H9 (cell line): ENCODE data around the gene OGFOD3. TPM values are rescaled to one million over a fixed set of nuclear protein-coding genes. Genes with fewer than 3 reads are reported as not detected.

Experiments
- DNase-seq: peaks from one replicate; pipeline ENCODE4 v3.0.0-alpha.2; 2017
- H2AFZ ChIP-seq: one replicate; pipeline ENCODE4 v1.6.1; 2013; ENCODE audit warnings: mild to moderate bottlenecking, low read length, control low read depth, moderate library complexity
- H2AK5ac ChIP-seq: 2 replicates; pipeline ENCODE4 v1.6.1; 2013; ENCODE audit warnings: low read length, control low read depth, mixed read lengths; ENCODE audit not compliant: insufficient read length
- H2BK120ac ChIP-seq: one replicate; pipeline ENCODE4 v1.6.1; 2013; ENCODE audit warnings: low read depth, mild to moderate bottlenecking, low read length, control low read depth, inconsistent platforms; ENCODE audit not compliant: poor library complexity, severe bottlenecking
- H2BK12ac ChIP-seq: 2 replicates; pipeline ENCODE4 v1.6.1; 2013; ENCODE audit warnings: low read length, control low read depth, mixed read lengths, low read depth; ENCODE audit not compliant: insufficient read length
- H2BK15ac ChIP-seq: 2 replicates; pipeline ENCODE4 v1.6.1; 2013; ENCODE audit warnings: low read depth, low read length, control low read depth
- H2BK20ac ChIP-seq: one replicate; pipeline ENCODE4 v1.6.1; 2013; ENCODE audit warnings: low read depth, mild to moderate bottlenecking, low read length, control low read depth, inconsistent platforms; ENCODE audit not compliant: poor library complexity, severe bottlenecking
- H2BK5ac ChIP-seq: 2 replicates; pipeline ENCODE4 v1.6.1; 2013; ENCODE audit warnings: low read length, control low read depth, mixed read lengths; ENCODE audit not compliant: insufficient read length
- H3K14ac ChIP-seq: 2 replicates; pipeline ENCODE4 v1.6.1; 2013; ENCODE audit warnings: low read length, control low read depth; ENCODE audit not compliant: insufficient read depth
- H3K18ac ChIP-seq: 2 replicates; pipeline ENCODE4 v1.6.1; 2013; ENCODE audit warnings: low read depth, mild to moderate bottlenecking, mixed read lengths, low read length, control low read depth; ENCODE audit not compliant: insufficient read length
- H3K23ac ChIP-seq: 2 replicates; pipeline ENCODE4 v1.6.1; 2013; ENCODE audit warnings: low read length, control low read depth, mixed read lengths, low read depth; ENCODE audit not compliant: insufficient read length
- H3K23me2 ChIP-seq: 2 replicates; pipeline ENCODE4 v1.6.1; 2013; ENCODE audit warnings: low read depth, mild to moderate bottlenecking, mixed read lengths, low read length, control low read depth; ENCODE audit not compliant: insufficient read length, poor library complexity, severe bottlenecking
- H3K27ac ChIP-seq: 2 replicates; pipeline ENCODE4 v1.5.1; 2013; ENCODE audit warnings: low read length, control low read depth, mixed read lengths, low read depth; ENCODE audit not compliant: insufficient read length
- H3K27me3 ChIP-seq: 2 replicates; pipeline ENCODE4 v1.6.1; 2013; ENCODE audit warnings: low read length, control low read depth, inconsistent platforms; ENCODE audit not compliant: insufficient read depth
- H3K4ac ChIP-seq: 2 replicates; pipeline ENCODE4 v1.6.1; 2013; ENCODE audit warnings: low read depth, mild to moderate bottlenecking, control low read depth, inconsistent platforms, low read length, moderate library complexity
- H3K4me1 ChIP-seq: 2 replicates; pipeline ENCODE4 v1.6.1; 2013; ENCODE audit warnings: low read length, control low read depth, inconsistent platforms; ENCODE audit not compliant: insufficient read depth
- H3K4me2 ChIP-seq: 2 replicates; pipeline ENCODE4 v1.6.1; 2013; ENCODE audit warnings: low read length, control low read depth, mixed read lengths; ENCODE audit not compliant: insufficient read length, insufficient read depth
- H3K56ac ChIP-seq: 2 replicates; pipeline ENCODE4 v1.6.1; 2013; ENCODE audit warnings: low read depth, mild to moderate bottlenecking, mixed read lengths, low read length, control low read depth; ENCODE audit not compliant: insufficient read length
- H3K79me1 ChIP-seq: 2 replicates; pipeline ENCODE4 v1.6.1; 2013; ENCODE audit warnings: low read depth, mild to moderate bottlenecking, moderate library complexity, low read length, control low read depth, inconsistent platforms; ENCODE audit not compliant: insufficient read depth, poor library complexity, severe bottlenecking
- H3K79me2 ChIP-seq: 2 replicates; pipeline ENCODE4 v1.6.1; 2013; ENCODE audit warnings: low read length, control low read depth, inconsistent platforms; ENCODE audit not compliant: insufficient read depth
- H3K9ac ChIP-seq: 2 replicates; pipeline ENCODE4 v1.6.1; 2013; ENCODE audit warnings: low read length, control low read depth, mixed read lengths; ENCODE audit not compliant: insufficient read length; ENCODE audit errors: extremely low read depth
- H3K9me3 ChIP-seq: one replicate; pipeline ENCODE4 v1.6.1; 2013; ENCODE audit warnings: low read depth, low read length, inconsistent platforms; ENCODE audit not compliant: control insufficient read depth
- H3T11ph ChIP-seq: one replicate; pipeline ENCODE4 v1.6.1; 2013; ENCODE audit warnings: mild to moderate bottlenecking, low read length, control low read depth, inconsistent platforms
- H4K20me1 ChIP-seq: one replicate; pipeline ENCODE4 v1.6.1; 2013; ENCODE audit not compliant: control insufficient read depth, insufficient read length, insufficient read depth
- H4K5ac ChIP-seq: 2 replicates; pipeline ENCODE4 v1.6.1; 2013; ENCODE audit warnings: low read depth, mild to moderate bottlenecking, mixed read lengths, low read length, control low read depth; ENCODE audit not compliant: insufficient read length
- H4K8ac ChIP-seq: replicated peaks from 2 replicates; pipeline ENCODE4 v1.6.1; 2013; ENCODE audit warnings: low read length, control low read depth, mixed read lengths, low read depth; ENCODE audit not compliant: insufficient read length
- H4K91ac ChIP-seq: 2 replicates; pipeline ENCODE4 v1.6.1; 2013; ENCODE audit warnings: low read depth, mild to moderate bottlenecking, moderate library complexity, mixed read lengths, low read length, control low read depth; ENCODE audit not compliant: insufficient read length
- H3K27ac Mint-ChIP-seq, 3 experiments: 2 replicates in 2 of 3; 3 replicates in 1 of 3; pipeline ENCODE4 v1.8.0; 2020 to 2021; ENCODE audit warnings: mixed read lengths in 3 of 3, mild to moderate bottlenecking in 1 of 3, moderate library complexity in 1 of 3
- H3K27me3 Mint-ChIP-seq: 2 replicates; pipeline ENCODE4 v1.8.0; 2021; ENCODE audit warnings: low read depth, mild to moderate bottlenecking, moderate library complexity, mixed read lengths
- H3K36me3 Mint-ChIP-seq, 3 experiments: 2 replicates in 2 of 3; 3 replicates in 1 of 3; pipeline ENCODE4 v1.8.0; 2020 to 2021; ENCODE audit warnings: low read depth in 3 of 3, mixed read lengths in 3 of 3; ENCODE audit not compliant: insufficient read depth in 1 of 3
- H3K4me1 Mint-ChIP-seq, 2 experiments: 2 replicates each; pipeline ENCODE4 v1.8.0; 2020; ENCODE audit warnings: mixed read lengths in 2 of 2
- H3K4me3 Mint-ChIP-seq, 2 experiments: 2 replicates in 1 of 2; 3 replicates in 1 of 2; pipeline ENCODE4 v1.8.0; 2020 to 2021; ENCODE audit warnings: mild to moderate bottlenecking in 2 of 2, mixed read lengths in 2 of 2, moderate library complexity in 1 of 2
- H3K9me3 Mint-ChIP-seq, 2 experiments: 2 replicates in 1 of 2; 3 replicates in 1 of 2; pipeline ENCODE4 v1.8.0; 2020; ENCODE audit warnings: mild to moderate bottlenecking in 2 of 2, mixed read lengths in 2 of 2, moderate library complexity in 1 of 2
- WGBS: extraction: QIAGEN DNeasy Blood & Tissue Kit; methylation state at CpG from one replicate; pipeline ENCODE4 v1.1.7; 2013; ENCODE audit warnings: missing lambda C conversion rate, low lambda C conversion rate, mixed read lengths; ENCODE audit not compliant: insufficient read length; ENCODE audit errors: extremely low coverage; 5-methylcytosine and 5-hydroxymethylcytosine counted together
- total RNA-seq: library from RNA; stranded (reverse); gene quantifications from 2 replicates; pipeline ENCODE4 v1.2.1, GENCODE V29; 2021
- TF ChIP-seq, protein P1 (sequence below): fragments of 200-600 bp; sonication (generic); conservative IDR thresholded peaks from 3 replicates; pipeline ENCODE4 v1.8.0; 2021; ENCODE audit warnings: antibody characterized with exemption, mild to moderate bottlenecking

The OGFOD3 gene
- total RNA-seq, 1 experiment from 2014 or later = 27.8 TPM

DNA sequence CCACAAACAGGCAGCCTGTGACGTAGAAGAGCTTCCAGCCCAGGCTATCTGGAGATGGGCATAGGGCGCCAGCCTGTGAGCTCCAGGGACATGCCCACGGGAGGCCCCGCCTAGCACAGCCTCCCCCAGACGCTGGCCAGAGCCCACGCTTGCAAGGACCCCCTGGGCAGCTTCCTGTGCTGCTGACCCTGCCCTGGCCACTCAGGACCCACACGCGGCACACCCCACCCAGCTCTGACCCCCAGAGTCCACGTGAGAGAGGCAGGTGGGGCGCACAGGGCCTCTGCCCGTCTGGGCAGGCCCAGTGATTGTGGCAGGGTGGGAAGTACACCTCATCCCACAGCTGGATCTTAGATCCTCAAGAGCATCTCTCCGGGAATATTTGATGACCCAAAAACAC, 28.3 kb upstream of the OGFOD3 start:
- no peaks in the 10 kb centered on the region; the same call in 1 of the 2 replicates for H3K4me1 ChIP-seq
- no CpG with 5 or more reads among the region's 12 CpGs for WGBS
- Mint-ChIP-seq H3K9me3 (peaks cover 5% of the 10 kb centered on the region in 2 experiments; a peak in 4 of 5 replicates), H3K27ac (no peak overlapping the region; a peak in 1 of 7 replicates), H3K4me1 (peaks cover 5 to 18% of the 10 kb centered on the region in 2 experiments), H3K36me3 (peaks cover 10 to 26% (median 23%) of the 10 kb centered on the region in 3 experiments), H3K27me3 (peaks cover 4% of the 10 kb centered on the region; the same call in 1 of the 2 replicates), H3K4me3 (no peak overlapping the region)
- no peak overlapping the region for H2AK5ac ChIP-seq
- no peak overlapping the region for H3K27ac ChIP-seq
- no peak overlapping the region for H3K9ac ChIP-seq
- H2BK15ac ChIP-seq = no peak overlapping the region
- H3K14ac ChIP-seq = no peak overlapping the region
- H4K20me1 ChIP-seq = no peaks in the 10 kb centered on the region
- no peak overlapping the region for H3K18ac ChIP-seq
- H3K23ac ChIP-seq = no peak overlapping the region
- no peaks in the 10 kb centered on the region for H3K79me1 ChIP-seq
- TF ChIP-seq, protein P1, sequence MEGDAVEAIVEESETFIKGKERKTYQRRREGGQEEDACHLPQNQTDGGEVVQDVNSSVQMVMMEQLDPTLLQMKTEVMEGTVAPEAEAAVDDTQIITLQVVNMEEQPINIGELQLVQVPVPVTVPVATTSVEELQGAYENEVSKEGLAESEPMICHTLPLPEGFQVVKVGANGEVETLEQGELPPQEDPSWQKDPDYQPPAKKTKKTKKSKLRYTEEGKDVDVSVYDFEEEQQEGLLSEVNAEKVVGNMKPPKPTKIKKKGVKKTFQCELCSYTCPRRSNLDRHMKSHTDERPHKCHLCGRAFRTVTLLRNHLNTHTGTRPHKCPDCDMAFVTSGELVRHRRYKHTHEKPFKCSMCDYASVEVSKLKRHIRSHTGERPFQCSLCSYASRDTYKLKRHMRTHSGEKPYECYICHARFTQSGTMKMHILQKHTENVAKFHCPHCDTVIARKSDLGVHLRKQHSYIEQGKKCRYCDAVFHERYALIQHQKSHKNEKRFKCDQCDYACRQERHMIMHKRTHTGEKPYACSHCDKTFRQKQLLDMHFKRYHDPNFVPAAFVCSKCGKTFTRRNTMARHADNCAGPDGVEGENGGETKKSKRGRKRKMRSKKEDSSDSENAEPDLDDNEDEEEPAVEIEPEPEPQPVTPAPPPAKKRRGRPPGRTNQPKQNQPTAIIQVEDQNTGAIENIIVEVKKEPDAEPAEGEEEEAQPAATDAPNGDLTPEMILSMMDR = no peak
- H3K27me3 ChIP-seq = no peaks in the 10 kb centered on the region
- H3T11ph ChIP-seq = no peak overlapping the region
- H4K8ac ChIP-seq = no peak overlapping the region
- no peaks in the 10 kb centered on the region for H3K9me3 ChIP-seq
- H2AFZ ChIP-seq = no peak overlapping the region
- H2BK5ac ChIP-seq = no peak overlapping the region
- H3K4ac ChIP-seq = no peak overlapping the region
- no peak overlapping the region for H2BK12ac ChIP-seq
- no peaks in the 10 kb centered on the region for H3K79me2 ChIP-seq
- H4K5ac ChIP-seq = no peak overlapping the region
- no peak overlapping the region for H3K4me2 ChIP-seq
- no peak overlapping the region for H4K91ac ChIP-seq
- no peak overlapping the region for H2BK20ac ChIP-seq
- no peak overlapping the region for H2BK120ac ChIP-seq
- DNase-seq = no peak
- no peak overlapping the region for H3K56ac ChIP-seq
- no peaks in the 10 kb centered on the region for H3K23me2 ChIP-seq
